Liver (tissue), 9 donors: ENCODE results near the gene PNPLA1. TPM values are rescaled to one million over a fixed set of nuclear protein-coding genes. Genes with fewer than 3 reads are reported as not detected.

Experiments used
- DNase-seq: peaks from one replicate; pipeline ENCODE4 v3.0.0-alpha.2; 2017; ENCODE audit warnings: low spot score
- H3K27ac ChIP-seq, 2 donors: one replicate each; pipeline ENCODE4 v1.7.0; 2013; ENCODE audit warnings: inconsistent platforms in 2 of 2, low read length in 2 of 2, control low read depth in 1 of 2, low read depth in 1 of 2, mild to moderate bottlenecking in 1 of 2
- H3K27me3 ChIP-seq, 4 donors: one replicate each; pipeline versions ENCODE4 v1.6.1 to v1.7.0; 2013; ENCODE audit warnings: low read length in 3 of 4, inconsistent platforms in 1 of 4, mild to moderate bottlenecking in 1 of 4, moderate library complexity in 1 of 4; ENCODE audit not compliant: control insufficient read depth in 4 of 4, insufficient read depth in 4 of 4
- H3K36me3 ChIP-seq, 4 donors: one replicate each; pipeline versions ENCODE4 v1.6.1 to v1.7.0; 2013; ENCODE audit warnings: low read length in 3 of 4, mild to moderate bottlenecking in 3 of 4, low read depth in 1 of 4, moderate library complexity in 1 of 4; ENCODE audit not compliant: control insufficient read depth in 4 of 4, insufficient read depth in 3 of 4
- H3K4me1 ChIP-seq, 4 donors: one replicate each; pipeline versions ENCODE4 v1.6.1 to v1.7.0; 2013; ENCODE audit warnings: low read length in 3 of 4, mild to moderate bottlenecking in 3 of 4, moderate library complexity in 1 of 4; ENCODE audit not compliant: control insufficient read depth in 4 of 4, insufficient read depth in 4 of 4
- H3K4me3 ChIP-seq, 3 donors: one replicate each; pipeline versions ENCODE4 v1.6.1 to v1.7.0; 2013; ENCODE audit warnings: low read length in 3 of 3, control low read depth in 1 of 3, low read depth in 1 of 3, mild to moderate bottlenecking in 1 of 3
- H3K9ac ChIP-seq, 2 donors: one replicate each; pipeline ENCODE4 v1.7.0; 2013; ENCODE audit warnings: low read length in 2 of 2, mild to moderate bottlenecking in 2 of 2, moderate library complexity in 2 of 2, control low read depth in 1 of 2, low read depth in 1 of 2
- H3K9me3 ChIP-seq, 4 donors: one replicate each; pipeline versions ENCODE4 v1.6.1 to v1.7.0; 2013; ENCODE audit warnings: low read length in 3 of 4; ENCODE audit not compliant: control insufficient read depth in 4 of 4
- EGR1 ChIP-seq, 2 donors: IDR thresholded peaks; 2 replicates each; pipeline ENCODE4 v1.6.1; 2016 to 2018; ENCODE audit warnings: antibody characterized with exemption in 2 of 2, low read depth in 2 of 2
- FOXA1 ChIP-seq: IDR thresholded peaks from 2 replicates; pipeline ENCODE4 v1.6.1; 2016; ENCODE audit warnings: antibody characterized with exemption
- FOXA2 ChIP-seq: IDR thresholded peaks from 2 replicates; pipeline ENCODE4 v1.6.1; 2016; ENCODE audit warnings: antibody characterized with exemption
- GABPA ChIP-seq, 2 donors: IDR thresholded peaks in 1 of 2; conservative IDR thresholded peaks in 1 of 2; 2 replicates each; pipeline ENCODE4 v1.6.1; 2016; ENCODE audit warnings: antibody characterized with exemption in 2 of 2, mild to moderate bottlenecking in 1 of 2, moderate library complexity in 1 of 2
- HNF4A ChIP-seq, 2 donors: conservative IDR thresholded peaks; 2 replicates each; pipeline ENCODE4 v1.6.1; 2016; ENCODE audit warnings: antibody characterized with exemption in 2 of 2, mild to moderate bottlenecking in 2 of 2
- HNF4G ChIP-seq: IDR thresholded peaks from 2 replicates; pipeline ENCODE4 v1.6.1; 2016; ENCODE audit warnings: antibody characterized with exemption
- JUND ChIP-seq, 2 donors: IDR thresholded peaks; 2 replicates each; pipeline ENCODE4 v1.6.1; 2016; ENCODE audit warnings: antibody characterized with exemption in 2 of 2
- NR2F2 ChIP-seq: IDR thresholded peaks from 2 replicates; pipeline ENCODE4 v1.6.1; 2016; ENCODE audit warnings: antibody characterized with exemption
- RAD21 ChIP-seq, 2 donors: IDR thresholded peaks; 2 replicates each; pipeline ENCODE4 v1.6.1; 2016; ENCODE audit warnings: antibody characterized with exemption in 2 of 2, mild to moderate bottlenecking in 2 of 2
- RXRA ChIP-seq, 2 donors: IDR thresholded peaks; 2 replicates each; pipeline ENCODE4 v1.6.1; 2017 to 2018; ENCODE audit warnings: antibody characterized with exemption in 2 of 2, mild to moderate bottlenecking in 1 of 2
- SP1 ChIP-seq: IDR thresholded peaks from 2 replicates; pipeline ENCODE4 v1.6.1; 2018; ENCODE audit warnings: antibody characterized with exemption, mild to moderate bottlenecking
- TAF1 ChIP-seq: conservative IDR thresholded peaks from 2 replicates; pipeline ENCODE4 v1.6.1; 2016; ENCODE audit warnings: antibody characterized with exemption, mild to moderate bottlenecking
- YY1 ChIP-seq: IDR thresholded peaks from 2 replicates; pipeline ENCODE4 v1.6.1; 2016; ENCODE audit warnings: antibody characterized with exemption, mild to moderate bottlenecking
- WGBS: extraction: QIAGEN DNeasy Blood & Tissue Kit; methylation state at CpG from one replicate; pipeline ENCODE4 v1.1.7; 2013; 5-methylcytosine and 5-hydroxymethylcytosine counted together
- polyA plus RNA-seq, 2 donors: library from polyadenylated mRNA; stranded (reverse) in 1 of 2; unstranded in 1 of 2; fragments of 200-250 nt in 1 of 2; fragments of >200 nt in 1 of 2; fragmentation: Nextera tagmentation in 1 of 2; extraction: Ambion mirVana in 1 of 2; gene quantifications; one replicate each; pipeline versions ENCODE4 v1.2.1 to v1.2.3, GENCODE V29; 2013 to 2015
- total RNA-seq, 2 donors: library from RNA; depleted of rRNA; stranded (reverse); fragments of >200 nt; gene quantifications; one replicate each; pipeline ENCODE4 v1.2.3, GENCODE V29; 2014
- TF ChIP-seq, protein P1 (sequence below): fragments of 150-350 bp; IDR thresholded peaks from 2 replicates; pipeline ENCODE4 v1.5.1; 2017; ENCODE audit warnings: improper control_type of control experiment, low read depth, low read length; ENCODE audit not compliant: missing input control
- TF ChIP-seq, protein P2 (sequence below): IDR thresholded peaks from 2 replicates; pipeline ENCODE4 v1.6.1; 2016; ENCODE audit warnings: antibody characterized with exemption
- TF ChIP-seq, protein P3 (sequence below): IDR thresholded peaks from 2 replicates; pipeline ENCODE4 v1.6.1; 2016; ENCODE audit warnings: antibody characterized with exemption
- TF ChIP-seq, protein P4 (sequence below): IDR thresholded peaks from 2 replicates; pipeline ENCODE4 v1.6.1; 2016; ENCODE audit warnings: antibody characterized with exemption, mild to moderate bottlenecking
- TF ChIP-seq, protein P5 (sequence below): IDR thresholded peaks from 2 replicates; pipeline ENCODE4 v1.6.1; 2016; ENCODE audit warnings: antibody characterized with exemption
- donor health status: healthy.
- donor health status: healthy.
- donor health status: healthy.
- donor health status: healthy.
- donor health status: healthy.

The PNPLA1 gene
- total and polyA plus RNA-seq, 4 donors: 0.07 to 0.14 (median 0.08) TPM; not detected in 1

DNA sequence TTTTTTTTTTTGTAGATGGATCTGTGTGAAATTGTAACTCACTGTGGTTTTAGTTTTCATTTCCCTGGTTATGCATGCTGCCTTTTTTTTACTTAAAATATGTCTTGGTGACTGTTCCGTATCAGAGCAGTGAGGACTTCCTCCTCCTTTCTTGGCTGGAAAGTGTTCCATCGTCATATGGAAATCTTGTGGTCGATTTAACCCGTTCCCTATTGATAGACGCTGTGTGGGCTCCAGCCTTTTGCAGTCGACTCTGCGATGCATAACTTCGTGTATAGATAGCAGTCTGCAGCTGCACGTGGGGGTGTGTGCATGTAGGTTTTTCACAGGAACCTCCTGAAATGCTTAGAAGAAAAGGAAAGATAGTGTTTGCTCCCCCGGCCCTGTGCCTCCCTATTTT lies 28.1 kb upstream of the PNPLA1 start:
- H3K36me3 ChIP-seq: no peaks in the 10 kb centered on the region
- no peak overlapping the region for H3K9ac ChIP-seq
- H3K4me1 ChIP-seq: peaks cover 0 to 6% (median 2%) of the 10 kb centered on the region in 4 donors
- H3K27me3 ChIP-seq: no peaks in the 10 kb centered on the region
- TF ChIP-seq JUND (IDR thresholded peaks at IDR 0.05) (no peak), YY1 (no peak), RAD21 (IDR thresholded peaks at IDR 0.05) (no peak)
- TF ChIP-seq, protein P1, sequence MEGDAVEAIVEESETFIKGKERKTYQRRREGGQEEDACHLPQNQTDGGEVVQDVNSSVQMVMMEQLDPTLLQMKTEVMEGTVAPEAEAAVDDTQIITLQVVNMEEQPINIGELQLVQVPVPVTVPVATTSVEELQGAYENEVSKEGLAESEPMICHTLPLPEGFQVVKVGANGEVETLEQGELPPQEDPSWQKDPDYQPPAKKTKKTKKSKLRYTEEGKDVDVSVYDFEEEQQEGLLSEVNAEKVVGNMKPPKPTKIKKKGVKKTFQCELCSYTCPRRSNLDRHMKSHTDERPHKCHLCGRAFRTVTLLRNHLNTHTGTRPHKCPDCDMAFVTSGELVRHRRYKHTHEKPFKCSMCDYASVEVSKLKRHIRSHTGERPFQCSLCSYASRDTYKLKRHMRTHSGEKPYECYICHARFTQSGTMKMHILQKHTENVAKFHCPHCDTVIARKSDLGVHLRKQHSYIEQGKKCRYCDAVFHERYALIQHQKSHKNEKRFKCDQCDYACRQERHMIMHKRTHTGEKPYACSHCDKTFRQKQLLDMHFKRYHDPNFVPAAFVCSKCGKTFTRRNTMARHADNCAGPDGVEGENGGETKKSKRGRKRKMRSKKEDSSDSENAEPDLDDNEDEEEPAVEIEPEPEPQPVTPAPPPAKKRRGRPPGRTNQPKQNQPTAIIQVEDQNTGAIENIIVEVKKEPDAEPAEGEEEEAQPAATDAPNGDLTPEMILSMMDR: no peak
- TF ChIP-seq, protein P2, sequence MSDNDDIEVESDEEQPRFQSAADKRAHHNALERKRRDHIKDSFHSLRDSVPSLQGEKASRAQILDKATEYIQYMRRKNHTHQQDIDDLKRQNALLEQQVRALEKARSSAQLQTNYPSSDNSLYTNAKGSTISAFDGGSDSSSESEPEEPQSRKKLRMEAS: no peak
- TF ChIP-seq, protein P3, sequence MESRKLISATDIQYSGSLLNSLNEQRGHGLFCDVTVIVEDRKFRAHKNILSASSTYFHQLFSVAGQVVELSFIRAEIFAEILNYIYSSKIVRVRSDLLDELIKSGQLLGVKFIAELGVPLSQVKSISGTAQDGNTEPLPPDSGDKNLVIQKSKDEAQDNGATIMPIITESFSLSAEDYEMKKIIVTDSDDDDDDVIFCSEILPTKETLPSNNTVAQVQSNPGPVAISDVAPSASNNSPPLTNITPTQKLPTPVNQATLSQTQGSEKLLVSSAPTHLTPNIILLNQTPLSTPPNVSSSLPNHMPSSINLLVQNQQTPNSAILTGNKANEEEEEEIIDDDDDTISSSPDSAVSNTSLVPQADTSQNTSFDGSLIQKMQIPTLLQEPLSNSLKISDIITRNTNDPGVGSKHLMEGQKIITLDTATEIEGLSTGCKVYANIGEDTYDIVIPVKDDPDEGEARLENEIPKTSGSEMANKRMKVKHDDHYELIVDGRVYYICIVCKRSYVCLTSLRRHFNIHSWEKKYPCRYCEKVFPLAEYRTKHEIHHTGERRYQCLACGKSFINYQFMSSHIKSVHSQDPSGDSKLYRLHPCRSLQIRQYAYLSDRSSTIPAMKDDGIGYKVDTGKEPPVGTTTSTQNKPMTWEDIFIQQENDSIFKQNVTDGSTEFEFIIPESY: no peak
- H3K27ac ChIP-seq: no peak overlapping the region
- no peak for DNase-seq
- H3K9me3 ChIP-seq: no peaks in the 10 kb centered on the region
- no peak overlapping the region for H3K4me3 ChIP-seq
- 60% methylated on average over 10 of the region's 10 CpGs for WGBS

DNA sequence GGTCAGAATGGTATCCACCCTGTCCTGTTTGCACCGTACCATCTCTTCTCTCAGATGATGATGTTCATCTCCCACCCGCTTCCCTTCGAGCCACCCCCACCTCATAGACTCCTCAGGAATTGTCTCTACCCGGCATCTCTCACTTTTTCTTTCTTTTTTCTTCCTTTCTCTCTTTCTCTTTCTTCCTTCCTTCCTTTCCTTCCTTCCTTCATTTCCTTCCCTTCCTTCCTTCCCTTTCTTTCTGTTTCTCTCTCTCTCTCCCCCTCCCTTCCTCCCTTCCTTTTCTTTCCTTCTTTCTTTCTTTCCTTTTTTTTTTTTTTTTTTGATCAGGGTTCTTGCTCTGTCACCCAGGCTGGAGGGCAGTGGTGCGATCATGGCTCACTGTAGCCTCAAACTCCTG lies 27.7 kb upstream of the PNPLA1 start:
- 85% methylated on average over 5 of the region's 5 CpGs for WGBS
- Histone ChIP-seq H3K9me3 (no peaks in the 10 kb centered on the region), H3K9ac (no peak overlapping the region), H3K27ac (no peak overlapping the region), H3K36me3 (no peaks in the 10 kb centered on the region), H3K4me1 (peaks cover 0 to 6% (median 2%) of the 10 kb centered on the region in 4 donors), H3K27me3 (no peaks in the 10 kb centered on the region), H3K4me3 (no peak overlapping the region)
- no peak for TF ChIP-seq HNF4A (conservative IDR thresholded peaks at IDR 0.05)
- TF ChIP-seq YY1: no peak
- TF ChIP-seq, protein P4, sequence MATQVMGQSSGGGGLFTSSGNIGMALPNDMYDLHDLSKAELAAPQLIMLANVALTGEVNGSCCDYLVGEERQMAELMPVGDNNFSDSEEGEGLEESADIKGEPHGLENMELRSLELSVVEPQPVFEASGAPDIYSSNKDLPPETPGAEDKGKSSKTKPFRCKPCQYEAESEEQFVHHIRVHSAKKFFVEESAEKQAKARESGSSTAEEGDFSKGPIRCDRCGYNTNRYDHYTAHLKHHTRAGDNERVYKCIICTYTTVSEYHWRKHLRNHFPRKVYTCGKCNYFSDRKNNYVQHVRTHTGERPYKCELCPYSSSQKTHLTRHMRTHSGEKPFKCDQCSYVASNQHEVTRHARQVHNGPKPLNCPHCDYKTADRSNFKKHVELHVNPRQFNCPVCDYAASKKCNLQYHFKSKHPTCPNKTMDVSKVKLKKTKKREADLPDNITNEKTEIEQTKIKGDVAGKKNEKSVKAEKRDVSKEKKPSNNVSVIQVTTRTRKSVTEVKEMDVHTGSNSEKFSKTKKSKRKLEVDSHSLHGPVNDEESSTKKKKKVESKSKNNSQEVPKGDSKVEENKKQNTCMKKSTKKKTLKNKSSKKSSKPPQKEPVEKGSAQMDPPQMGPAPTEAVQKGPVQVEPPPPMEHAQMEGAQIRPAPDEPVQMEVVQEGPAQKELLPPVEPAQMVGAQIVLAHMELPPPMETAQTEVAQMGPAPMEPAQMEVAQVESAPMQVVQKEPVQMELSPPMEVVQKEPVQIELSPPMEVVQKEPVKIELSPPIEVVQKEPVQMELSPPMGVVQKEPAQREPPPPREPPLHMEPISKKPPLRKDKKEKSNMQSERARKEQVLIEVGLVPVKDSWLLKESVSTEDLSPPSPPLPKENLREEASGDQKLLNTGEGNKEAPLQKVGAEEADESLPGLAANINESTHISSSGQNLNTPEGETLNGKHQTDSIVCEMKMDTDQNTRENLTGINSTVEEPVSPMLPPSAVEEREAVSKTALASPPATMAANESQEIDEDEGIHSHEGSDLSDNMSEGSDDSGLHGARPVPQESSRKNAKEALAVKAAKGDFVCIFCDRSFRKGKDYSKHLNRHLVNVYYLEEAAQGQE: no peak
- no peak for TF ChIP-seq GABPA (IDR thresholded peaks at IDR 0.05 in 1 of 2, conservative IDR thresholded peaks at IDR 0.05 in 1 of 2)
- TF ChIP-seq EGR1 (IDR thresholded peaks at IDR 0.05; ENCODE audit: low read depth in 2 of 2): no peak
- TF ChIP-seq RAD21 (IDR thresholded peaks at IDR 0.05): no peak
- no peak for TF ChIP-seq JUND (IDR thresholded peaks at IDR 0.05)
- TF ChIP-seq, protein P2: no peak
- TF ChIP-seq FOXA2: no peak
- TF ChIP-seq, protein P1: no peak
- no peak for TF ChIP-seq NR2F2
- no peak for TF ChIP-seq TAF1
- no peak for TF ChIP-seq SP1
- TF ChIP-seq, protein P5, sequence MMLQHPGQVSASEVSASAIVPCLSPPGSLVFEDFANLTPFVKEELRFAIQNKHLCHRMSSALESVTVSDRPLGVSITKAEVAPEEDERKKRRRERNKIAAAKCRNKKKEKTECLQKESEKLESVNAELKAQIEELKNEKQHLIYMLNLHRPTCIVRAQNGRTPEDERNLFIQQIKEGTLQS: no peak
- no peak for TF ChIP-seq FOXA1
- TF ChIP-seq, protein P3: no peak
- no peak for TF ChIP-seq RXRA (IDR thresholded peaks at IDR 0.05)
- no peak for TF ChIP-seq HNF4G
- no peak for DNase-seq
